Hepatocyte (in vitro differentiated cells): ENCODE data around the gene VWA7. TPM values are rescaled to one million over a fixed set of nuclear protein-coding genes. Genes with fewer than 3 reads are reported as not detected.

ENCODE experiments used
- DNase-seq: peaks from one replicate; pipeline ENCODE4 v3.0.0-alpha.2; 2016; ENCODE audit warnings: low spot score
- H2AFZ ChIP-seq: fragments of 200-600 bp; sonication (generic); 2 replicates; pipeline ENCODE4 v1.6.0; 2016; ENCODE audit warnings: antibody characterized with exemption, mild to moderate bottlenecking
- H3K27ac ChIP-seq: fragments of 200-600 bp; sonication (generic); 2 replicates; pipeline ENCODE4 v1.5.1; 2016; ENCODE audit warnings: mild to moderate bottlenecking
- H3K27me3 ChIP-seq: fragments of 200-600 bp; sonication (generic); 2 replicates; pipeline ENCODE4 v1.6.1; 2016
- H3K36me3 ChIP-seq: fragments of 200-600 bp; sonication (generic); replicated peaks from 2 replicates; pipeline ENCODE4 v1.5.1; 2016; ENCODE audit warnings: low read depth; ENCODE audit not compliant: insufficient read depth
- H3K4me1 ChIP-seq: fragments of 200-600 bp; sonication (generic); 2 replicates; pipeline ENCODE4 v1.5.1; 2016; ENCODE audit warnings: mild to moderate bottlenecking, moderate library complexity; ENCODE audit not compliant: insufficient read depth
- H3K4me2 ChIP-seq: fragments of 200-600 bp; sonication (generic); 2 replicates; pipeline ENCODE4 v1.6.0; 2016
- H3K4me3 ChIP-seq: fragments of 200-600 bp; sonication (generic); 2 replicates; pipeline ENCODE4 v1.5.1; 2016; ENCODE audit warnings: mild to moderate bottlenecking
- H3K79me2 ChIP-seq: fragments of 200-600 bp; sonication (generic); 2 replicates; pipeline ENCODE4 v1.6.0; 2017; ENCODE audit warnings: mild to moderate bottlenecking
- H3K9me2 ChIP-seq: fragments of 200-600 bp; sonication (generic); replicated peaks from 2 replicates; pipeline ENCODE4 v1.6.0; 2017; ENCODE audit warnings: mild to moderate bottlenecking; ENCODE audit not compliant: insufficient read depth
- H3K9me3 ChIP-seq: fragments of 200-600 bp; sonication (generic); 2 replicates; pipeline ENCODE4 v1.5.1; 2016; ENCODE audit warnings: low read depth, mild to moderate bottlenecking
- H4K20me1 ChIP-seq: fragments of 200-600 bp; sonication (generic); 2 replicates; pipeline ENCODE4 v1.6.0; 2016; ENCODE audit warnings: mild to moderate bottlenecking; ENCODE audit not compliant: insufficient read depth, poor library complexity, severe bottlenecking
- CTCF ChIP-seq: fragments of 200-600 bp; sonication (generic); IDR thresholded peaks from 2 replicates; pipeline ENCODE4 v1.5.1; 2016; ENCODE audit warnings: antibody characterized with exemption, mild to moderate bottlenecking; ENCODE audit not compliant: poor library complexity
- EZH2 ChIP-seq: fragments of 200-600 bp; sonication (generic); IDR thresholded peaks from 2 replicates; pipeline ENCODE4 v1.6.1; 2016; ENCODE audit warnings: antibody characterized with exemption, mild to moderate bottlenecking, borderline replicate concordance
- EZH2phosphoT487 ChIP-seq: fragments of 200-600 bp; sonication (generic); IDR thresholded peaks from one replicate; pipeline ENCODE4 v1.6.1; 2018; ENCODE audit warnings: antibody characterized with exemption, mild to moderate bottlenecking, low read depth, moderate library complexity; ENCODE audit not compliant: unreplicated experiment, severe bottlenecking
- WGBS: methylation state at CpG from one replicate; pipeline ENCODE4 v1.1.6; 2016; ENCODE audit warnings: low lambda C conversion rate; ENCODE audit errors: missing lambda C conversion rate; 5-methylcytosine and 5-hydroxymethylcytosine counted together
- polyA plus RNA-seq: library from polyadenylated mRNA; unstranded; fragments of >200 nt; fragmentation: Nextera tagmentation; extraction: Ambion mirVana; gene quantifications from 2 replicates; pipeline ENCODE4 v1.2.1, GENCODE V29; 2016
- total RNA-seq: library from RNA; depleted of rRNA; stranded (reverse); fragments of >200 nt; gene quantifications from 2 replicates; pipeline ENCODE4 v1.2.3, GENCODE V29; 2014

The VWA7 gene
- total and polyA plus RNA-seq, 2 experiments from 2014 or later: 3.4 to 5.2 TPM

GRCh38 chr6:31761343-31761742 lies 15.8 kb downstream of the VWA7 start:
- Histone ChIP-seq H3K79me2 (no peaks in the 10 kb centered on the region), H3K36me3 (no peaks in the 10 kb centered on the region), H3K27me3 (no peaks in the 10 kb centered on the region), H3K4me1 (peaks cover 8% of the 10 kb centered on the region), H3K9me3 (no peaks in the 10 kb centered on the region), H3K9me2 (no peaks in the 10 kb centered on the region), H2AFZ (no peak overlapping the region), H4K20me1 (no peaks in the 10 kb centered on the region), H3K4me2 (no peak overlapping the region), H3K4me3 (no peak overlapping the region), H3K27ac (no peak overlapping the region)
- TF ChIP-seq EZH2phosphoT487: no peak
- TF ChIP-seq EZH2: no peak
- TF ChIP-seq CTCF: no peak
- 97% methylated on average over 8 of the region's 8 CpGs for WGBS
- no peak for DNase-seq

- Histone ChIP-seq H3K27me3 (no peaks in the 10 kb centered on the region), H3K4me3 (no peak overlapping the region), H2AFZ (no peak overlapping the region), H3K4me1 (peaks cover 8% of the 10 kb centered on the region), H3K4me2 (no peak overlapping the region), H3K36me3 (no peaks in the 10 kb centered on the region), H3K79me2 (no peaks in the 10 kb centered on the region), H3K9me3 (no peaks in the 10 kb centered on the region), H3K27ac (no peak overlapping the region), H4K20me1 (no peaks in the 10 kb centered on the region), H3K9me2 (no peaks in the 10 kb centered on the region)
- TF ChIP-seq EZH2phosphoT487: no peak
- no peak for TF ChIP-seq CTCF
- no peak for TF ChIP-seq EZH2
- 92% methylated on average over 5 of the region's 5 CpGs for WGBS
- peak; percentile 8 for DNase-seq
Observed at GRCh38 chr6:31760790-31761189, 16.3 kb downstream of the VWA7 start.

- 100% methylated on average over 2 of the region's 2 CpGs for WGBS
Observed at GRCh38 chr6:31758281-31758680, 18.8 kb downstream of the VWA7 start.

More at GRCh38 chr6:31758281-31758680, 18.8 kb downstream of the VWA7 start:
- no peaks in the 10 kb centered on the region for H3K4me1 ChIP-seq
- no peak for DNase-seq
- H3K9me2 ChIP-seq: no peaks in the 10 kb centered on the region
- H2AFZ ChIP-seq: no peak overlapping the region
- no peaks in the 10 kb centered on the region for H3K27me3 ChIP-seq
- no peak overlapping the region for H3K27ac ChIP-seq
- H3K4me3 ChIP-seq: no peak overlapping the region
- H3K36me3 ChIP-seq: no peaks in the 10 kb centered on the region
- no peaks in the 10 kb centered on the region for H3K9me3 ChIP-seq
- no peaks in the 10 kb centered on the region for H3K79me2 ChIP-seq
- no peak overlapping the region for H3K4me2 ChIP-seq
- H4K20me1 ChIP-seq: no peaks in the 10 kb centered on the region
- no peak for TF ChIP-seq CTCF
- no peak for TF ChIP-seq EZH2phosphoT487
- TF ChIP-seq EZH2: no peak
